HepG2 (cell line): Measurements from ENCODE around the gene VSNL1. TPM values are rescaled to one million over a fixed set of nuclear protein-coding genes. Genes with fewer than 3 reads are reported as not detected.

Source experiments
- ATF7-NPFF ChIP-seq: sonication (generic); formaldehyde crosslinking; IDR thresholded peaks from 2 replicates; pipeline ENCODE4 v1.8.1; 2023; ENCODE audit warnings: mild to moderate bottlenecking, low read depth, missing genetic modification reagents, moderate library complexity
- EEA1 ChIP-seq: sonication (generic); formaldehyde crosslinking; IDR thresholded peaks from 2 replicates; pipeline ENCODE4 v1.5.1; 2020; ENCODE audit warnings: mild to moderate bottlenecking, missing genetic modification reagents, borderline replicate concordance
- ERF ChIP-seq: IDR thresholded peaks from 2 replicates; pipeline ENCODE4 v1.6.1; 2018; ENCODE audit warnings: missing biosample characterization, missing genetic modification reagents
- HNF4A ChIP-seq: sonication (generic); formaldehyde crosslinking; IDR thresholded peaks from 2 replicates; pipeline ENCODE4 v1.4.0; 2020; ENCODE audit warnings: missing genetic modification reagents
- HOXA5 ChIP-seq: sonication (generic); formaldehyde crosslinking; IDR thresholded peaks from 2 replicates; pipeline ENCODE4 v1.4.0; 2020; ENCODE audit warnings: missing genetic modification reagents
- MEIS1 ChIP-seq: sonication (generic); formaldehyde crosslinking; IDR thresholded peaks from 2 replicates; pipeline ENCODE4 v1.9.0; 2021; ENCODE audit warnings: mild to moderate bottlenecking, missing genetic modification reagents, moderate library complexity, borderline replicate concordance
- NFE2 ChIP-seq: sonication (generic); formaldehyde crosslinking; IDR thresholded peaks from 2 replicates; pipeline ENCODE4 v1.4.0; 2020; ENCODE audit warnings: missing genetic modification reagents
- PAF1 ChIP-seq: IDR thresholded peaks from 2 replicates; pipeline ENCODE4 v1.6.1; 2016; ENCODE audit warnings: missing genetic modification reagents, missing compliant biosample characterization
- PHB2 ChIP-seq: fragments of 450-650 bp; IDR thresholded peaks from 2 replicates; pipeline ENCODE4 v1.6.1; 2018; ENCODE audit not compliant: partially characterized antibody
- POLR2A ChIP-seq, 2 experiments: IDR thresholded peaks; 2 replicates each; pipeline ENCODE4 v1.6.1; 2011; ENCODE audit warnings: low read depth in 2 of 2, low read length in 2 of 2, mild to moderate bottlenecking in 1 of 2, moderate library complexity in 1 of 2; ENCODE audit not compliant: insufficient read depth in 1 of 2
- RARG ChIP-seq: sonication (generic); formaldehyde crosslinking; IDR thresholded peaks from 2 replicates; pipeline ENCODE4 v1.4.0; 2020; ENCODE audit warnings: low read depth, mild to moderate bottlenecking, missing genetic modification reagents
- SRF ChIP-seq: IDR thresholded peaks from 2 replicates; pipeline ENCODE4 v1.6.1; 2011; ENCODE audit warnings: mild to moderate bottlenecking, low read depth, low read length, moderate library complexity
- ZFAT ChIP-seq: sonication (generic); formaldehyde crosslinking; conservative IDR thresholded peaks from 2 replicates; pipeline ENCODE4 v1.8.1; 2023; ENCODE audit warnings: missing genetic modification reagents, inconsistent platforms
- ZNF234 ChIP-seq: sonication (generic); formaldehyde crosslinking; conservative IDR thresholded peaks from 2 replicates; pipeline ENCODE4 v1.5.1; 2020; ENCODE audit warnings: mild to moderate bottlenecking, missing genetic modification reagents
- ZNF256 ChIP-seq: sonication (generic); formaldehyde crosslinking; conservative IDR thresholded peaks from 2 replicates; pipeline ENCODE4 v1.4.0; 2020; ENCODE audit warnings: missing genetic modification reagents
- ZNF607 ChIP-seq: sonication (generic); formaldehyde crosslinking; IDR thresholded peaks from 2 replicates; pipeline ENCODE4 v1.5.1; 2020; ENCODE audit warnings: missing genetic modification reagents, mild to moderate bottlenecking, borderline replicate concordance
- ZNF720 ChIP-seq: sonication (generic); formaldehyde crosslinking; IDR thresholded peaks from 2 replicates; pipeline ENCODE4 v1.4.0; 2020; ENCODE audit warnings: missing genetic modification reagents
- ZNF746 ChIP-seq: sonication (generic); formaldehyde crosslinking; IDR thresholded peaks from 2 replicates; pipeline ENCODE4 v1.8.0; 2022; ENCODE audit warnings: mild to moderate bottlenecking, missing genetic modification reagents
- polyA plus RNA-seq, 8 experiments: library from polyadenylated mRNA; depleted of rRNA in 3 of 8; stranded (reverse) in 7 of 8; unstranded in 1 of 8; fragments of >200 nt; fragmentation: Illumina TruSeq in 4 of 8; extraction: Trizol in 4 of 8; gene quantifications; 2 replicates each; pipeline versions ENCODE4 v1.2.1 to v1.2.3, GENCODE V29; 2011 to 2016; ENCODE audit warnings: low read depth in 4 of 8, missing spikeins in 1 of 8, mixed read lengths in 1 of 8; ENCODE audit not compliant: insufficient read depth in 1 of 8
- total RNA-seq, 5 experiments: library from RNA; depleted of rRNA; stranded (reverse); fragments of >200 nt; fragmentation: Illumina TruSeq; extraction: Trizol; gene quantifications; 2 replicates each; pipeline ENCODE4 v1.2.3, GENCODE V29; 2016; ENCODE audit warnings: low read depth in 1 of 5
- TF ChIP-seq, protein P1 (sequence below): sonication (generic); formaldehyde crosslinking; IDR thresholded peaks from 2 replicates; pipeline ENCODE4 v1.4.0; 2020; ENCODE audit warnings: missing genetic modification reagents, borderline replicate concordance
- TF ChIP-seq, protein P2 (sequence below): sonication (generic); formaldehyde crosslinking; IDR thresholded peaks from 2 replicates; pipeline ENCODE4 v1.8.1; 2023; ENCODE audit warnings: mild to moderate bottlenecking, missing genetic modification reagents, borderline replicate concordance
- TF ChIP-seq, protein P3 (sequence below): sonication (generic); formaldehyde crosslinking; IDR thresholded peaks from 2 replicates; pipeline ENCODE4 v1.5.0; 2020; ENCODE audit warnings: mild to moderate bottlenecking, missing genetic modification reagents
- TF ChIP-seq, protein P4 (sequence below): sonication (generic); formaldehyde crosslinking; IDR thresholded peaks from 2 replicates; pipeline ENCODE4 v1.4.0; 2020; ENCODE audit warnings: missing genetic modification reagents, borderline replicate concordance

Gene VSNL1
- total and polyA plus RNA-seq, 2 of the 13 experiments (the other 11 are each of a cell fraction or from before 2014, with no cell fraction given), result 63.2 to 95.9 TPM

DNA sequence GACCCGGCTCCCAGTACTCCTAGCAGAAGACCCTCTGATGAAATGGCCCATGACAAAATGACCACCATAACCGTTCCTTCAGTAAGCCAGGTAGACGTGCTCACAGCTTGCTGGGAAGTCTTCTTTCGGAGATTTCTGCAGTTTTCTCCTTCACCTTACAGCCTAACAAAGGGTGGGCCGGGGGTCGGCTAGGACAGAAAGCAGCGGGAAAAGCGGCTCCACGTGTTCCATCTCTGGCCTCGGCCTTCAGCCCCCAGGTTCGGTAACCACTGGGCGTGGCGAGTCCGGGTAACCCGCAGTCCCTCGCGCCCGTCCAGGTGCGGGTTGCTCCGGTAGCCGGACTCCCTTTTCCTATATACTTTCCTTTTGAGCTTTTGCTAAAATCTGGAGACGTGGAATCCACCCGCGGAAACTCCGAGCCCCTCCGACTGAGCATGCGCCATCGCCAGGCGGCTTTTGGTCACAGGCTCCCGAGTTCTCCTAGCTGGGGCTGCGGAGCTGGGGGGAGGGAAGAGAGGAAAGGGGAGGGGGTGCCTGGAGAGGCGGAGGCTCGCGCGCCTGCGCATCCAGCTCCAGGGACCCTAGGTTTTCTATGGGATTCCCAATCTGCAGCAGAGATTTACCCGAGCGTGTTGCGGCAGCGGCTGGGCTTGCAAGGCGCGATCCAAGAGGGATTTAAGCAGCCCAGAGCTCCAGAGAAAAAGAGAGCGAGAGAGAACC is at the start of gene VSNL1 (continued):
- TF ChIP-seq ZNF256 (CRISPR knock-in tag) (0 out of 2 replicates have a peak, but pooled peaks have one; percentile 60), HOXA5 (CRISPR knock-in tag) (peak; percentile 92), MEIS1 (CRISPR knock-in tag) (no peak), PHB2 (no peak), PAF1 (no peak), NFE2 (CRISPR knock-in tag) (no peak), HNF4A (CRISPR knock-in tag) (peak; percentile 54), ZNF720 (CRISPR knock-in tag) (no peak), ZNF234 (peak; percentile 52; the same call in 1 of the 2 replicates), ZNF746 (peak; percentile 95; the same call in 1 of the 2 replicates), ZFAT (0 out of 2 replicates have a peak, but pooled peaks have one; percentile 41), SRF (no peak), EEA1 (CRISPR knock-in tag) (no peak), RARG (no peak; the same call in 1 of the 2 replicates), POLR2A (IDR thresholded peaks at IDR 0.05; ENCODE audit: insufficient read depth in 1 of 2, low read depth in 2 of 2, low read length in 2 of 2) (peak; percentile 44 to 80), ZNF607 (CRISPR knock-in tag) (peak; percentile 94), ERF (peak; percentile 80), ATF7-NPFF (CRISPR knock-in tag) (peak; percentile 94)
- TF ChIP-seq, protein P1, sequence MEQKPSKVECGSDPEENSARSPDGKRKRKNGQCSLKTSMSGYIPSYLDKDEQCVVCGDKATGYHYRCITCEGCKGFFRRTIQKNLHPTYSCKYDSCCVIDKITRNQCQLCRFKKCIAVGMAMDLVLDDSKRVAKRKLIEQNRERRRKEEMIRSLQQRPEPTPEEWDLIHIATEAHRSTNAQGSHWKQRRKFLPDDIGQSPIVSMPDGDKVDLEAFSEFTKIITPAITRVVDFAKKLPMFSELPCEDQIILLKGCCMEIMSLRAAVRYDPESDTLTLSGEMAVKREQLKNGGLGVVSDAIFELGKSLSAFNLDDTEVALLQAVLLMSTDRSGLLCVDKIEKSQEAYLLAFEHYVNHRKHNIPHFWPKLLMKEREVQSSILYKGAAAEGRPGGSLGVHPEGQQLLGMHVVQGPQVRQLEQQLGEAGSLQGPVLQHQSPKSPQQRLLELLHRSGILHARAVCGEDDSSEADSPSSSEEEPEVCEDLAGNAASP (CRISPR knock-in tag), result peak; percentile 75
- TF ChIP-seq, protein P2, sequence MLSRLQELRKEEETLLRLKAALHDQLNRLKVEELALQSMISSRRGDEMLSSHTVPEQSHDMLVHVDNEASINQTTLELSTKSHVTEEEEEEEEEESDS, result peak; percentile 83; the same call in 1 of the 2 replicates
- TF ChIP-seq, protein P3, sequence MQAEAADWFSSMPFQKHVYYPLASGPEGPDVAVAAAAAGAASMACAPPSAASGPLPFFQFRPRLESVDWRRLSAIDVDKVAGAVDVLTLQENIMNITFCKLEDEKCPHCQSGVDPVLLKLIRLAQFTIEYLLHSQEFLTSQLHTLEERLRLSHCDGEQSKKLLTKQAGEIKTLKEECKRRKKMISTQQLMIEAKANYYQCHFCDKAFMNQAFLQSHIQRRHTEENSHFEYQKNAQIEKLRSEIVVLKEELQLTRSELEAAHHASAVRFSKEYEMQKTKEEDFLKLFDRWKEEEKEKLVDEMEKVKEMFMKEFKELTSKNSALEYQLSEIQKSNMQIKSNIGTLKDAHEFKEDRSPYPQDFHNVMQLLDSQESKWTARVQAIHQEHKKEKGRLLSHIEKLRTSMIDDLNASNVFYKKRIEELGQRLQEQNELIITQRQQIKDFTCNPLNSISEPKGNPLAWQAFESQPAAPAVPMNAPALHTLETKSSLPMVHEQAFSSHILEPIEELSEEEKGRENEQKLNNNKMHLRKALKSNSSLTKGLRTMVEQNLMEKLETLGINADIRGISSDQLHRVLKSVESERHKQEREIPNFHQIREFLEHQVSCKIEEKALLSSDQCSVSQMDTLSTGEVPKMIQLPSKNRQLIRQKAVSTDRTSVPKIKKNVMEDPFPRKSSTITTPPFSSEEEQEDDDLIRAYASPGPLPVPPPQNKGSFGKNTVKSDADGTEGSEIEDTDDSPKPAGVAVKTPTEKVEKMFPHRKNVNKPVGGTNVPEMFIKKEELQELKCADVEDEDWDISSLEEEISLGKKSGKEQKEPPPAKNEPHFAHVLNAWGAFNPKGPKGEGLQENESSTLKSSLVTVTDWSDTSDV (CRISPR knock-in tag), result no peak
- TF ChIP-seq, protein P4, sequence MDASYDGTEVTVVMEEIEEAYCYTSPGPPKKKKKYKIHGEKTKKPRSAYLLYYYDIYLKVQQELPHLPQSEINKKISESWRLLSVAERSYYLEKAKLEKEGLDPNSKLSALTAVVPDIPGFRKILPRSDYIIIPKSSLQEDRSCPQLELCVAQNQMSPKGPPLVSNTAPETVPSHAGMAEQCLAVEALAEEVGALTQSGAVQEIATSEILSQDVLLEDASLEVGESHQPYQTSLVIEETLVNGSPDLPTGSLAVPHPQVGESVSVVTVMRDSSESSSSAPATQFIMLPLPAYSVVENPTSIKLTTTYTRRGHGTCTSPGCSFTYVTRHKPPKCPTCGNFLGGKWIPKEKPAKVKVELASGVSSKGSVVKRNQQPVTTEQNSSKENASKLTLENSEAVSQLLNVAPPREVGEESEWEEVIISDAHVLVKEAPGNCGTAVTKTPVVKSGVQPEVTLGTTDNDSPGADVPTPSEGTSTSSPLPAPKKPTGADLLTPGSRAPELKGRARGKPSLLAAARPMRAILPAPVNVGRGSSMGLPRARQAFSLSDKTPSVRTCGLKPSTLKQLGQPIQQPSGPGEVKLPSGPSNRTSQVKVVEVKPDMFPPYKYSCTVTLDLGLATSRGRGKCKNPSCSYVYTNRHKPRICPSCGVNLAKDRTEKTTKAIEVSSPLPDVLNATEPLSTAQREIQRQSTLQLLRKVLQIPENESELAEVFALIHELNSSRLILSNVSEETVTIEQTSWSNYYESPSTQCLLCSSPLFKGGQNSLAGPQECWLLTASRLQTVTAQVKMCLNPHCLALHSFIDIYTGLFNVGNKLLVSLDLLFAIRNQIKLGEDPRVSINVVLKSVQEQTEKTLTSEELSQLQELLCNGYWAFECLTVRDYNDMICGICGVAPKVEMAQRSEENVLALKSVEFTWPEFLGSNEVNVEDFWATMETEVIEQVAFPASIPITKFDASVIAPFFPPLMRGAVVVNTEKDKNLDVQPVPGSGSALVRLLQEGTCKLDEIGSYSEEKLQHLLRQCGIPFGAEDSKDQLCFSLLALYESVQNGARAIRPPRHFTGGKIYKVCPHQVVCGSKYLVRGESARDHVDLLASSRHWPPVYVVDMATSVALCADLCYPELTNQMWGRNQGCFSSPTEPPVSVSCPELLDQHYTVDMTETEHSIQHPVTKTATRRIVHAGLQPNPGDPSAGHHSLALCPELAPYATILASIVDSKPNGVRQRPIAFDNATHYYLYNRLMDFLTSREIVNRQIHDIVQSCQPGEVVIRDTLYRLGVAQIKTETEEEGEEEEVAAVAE (CRISPR knock-in tag), result 0 out of 2 replicates have a peak, but pooled peaks have one; percentile 18
